SU-DHL-6 (cell line): ENCODE data around the gene ZFYVE21.

ENCODE experiments used
- H2AFZ ChIP-seq: fragments of 200-600 bp; sonication (generic); 2 replicates; pipeline ENCODE4 v1.6.1; 2014; ENCODE audit warnings: low read depth, mild to moderate bottlenecking, moderate library complexity, mixed read lengths, antibody characterized with exemption, low read length; ENCODE audit not compliant: severe bottlenecking
- H3F3A ChIP-seq: fragments of 200-600 bp; shearing (Covaris generic); 2 replicates; pipeline ENCODE4 v1.6.0; 2016; ENCODE audit warnings: antibody characterized with exemption, mild to moderate bottlenecking; ENCODE audit not compliant: insufficient read depth
- H3K27ac ChIP-seq: fragments of 200-600 bp; sonication (generic); 2 replicates; pipeline ENCODE4 v1.5.1; 2016; ENCODE audit warnings: low read depth, mild to moderate bottlenecking, low read length, moderate library complexity, mixed read lengths
- H3K27me3 ChIP-seq: fragments of 200-600 bp; sonication (generic), shearing (Covaris generic); 2 replicates; pipeline ENCODE4 v1.6.0; 2014; ENCODE audit warnings: mild to moderate bottlenecking, low read length
- H3K36me3 ChIP-seq: fragments of 200-600 bp; sonication (generic); 2 replicates; pipeline ENCODE4 v1.6.1; 2014; ENCODE audit warnings: mild to moderate bottlenecking, low read length, mixed read lengths
- H3K4me2 ChIP-seq: fragments of 300-600, 200-600 bp; shearing (Covaris generic), sonication (generic); 2 replicates; pipeline ENCODE4 v1.6.0; 2014; ENCODE audit warnings: low read length, low read depth, mild to moderate bottlenecking; ENCODE audit not compliant: poor library complexity, severe bottlenecking
- H3K4me3 ChIP-seq: fragments of 200-600 bp; sonication (generic); 2 replicates; pipeline ENCODE4 v1.5.1; 2014; ENCODE audit warnings: antibody characterized with exemption, low read length, mild to moderate bottlenecking, mixed read lengths; ENCODE audit not compliant: insufficient read depth, poor library complexity, severe bottlenecking
- H3K79me2 ChIP-seq: fragments of 200-600 bp; sonication (generic); 2 replicates; pipeline ENCODE4 v1.6.1; 2014; ENCODE audit warnings: mild to moderate bottlenecking, low read length, moderate library complexity; ENCODE audit not compliant: insufficient read depth
- H3K9ac ChIP-seq: fragments of 200-600 bp; sonication (generic); 2 replicates; pipeline ENCODE4 v1.7.0; 2014; ENCODE audit warnings: mild to moderate bottlenecking, low read length
- H3K9me2 ChIP-seq: fragments of 200-600 bp; sonication (generic); replicated peaks from 2 replicates; pipeline ENCODE4 v1.6.1; 2014; ENCODE audit warnings: low read length; ENCODE audit not compliant: insufficient read depth
- H3K9me3 ChIP-seq: fragments of 200-600 bp; sonication (generic); 2 replicates; pipeline ENCODE4 v1.6.1; 2014; ENCODE audit warnings: low read length, mixed read lengths; ENCODE audit not compliant: insufficient read depth
- H4K20me1 ChIP-seq: fragments of 200-600 bp; sonication (generic); 2 replicates; pipeline ENCODE4 v1.6.1; 2014; ENCODE audit warnings: low read depth, mild to moderate bottlenecking, antibody characterized with exemption, low read length, moderate library complexity, mixed read lengths
- CTCF ChIP-seq: fragments of 200-600 bp; sonication (generic); IDR thresholded peaks from one replicate; pipeline ENCODE4 v1.5.1; 2017; ENCODE audit warnings: antibody characterized with exemption, mild to moderate bottlenecking, low read length, moderate library complexity; ENCODE audit not compliant: insufficient read depth, poor library complexity, severe bottlenecking
- EZH2phosphoT487 ChIP-seq: fragments of 200-600 bp; sonication (generic), shearing (Covaris generic); conservative IDR thresholded peaks from 2 replicates; pipeline ENCODE4 v1.6.1; 2018; ENCODE audit warnings: mild to moderate bottlenecking, antibody characterized with exemption, low read length, moderate library complexity, mixed read lengths

Gene ZFYVE21

GRCh38 chr14:103716091-103716801 lies 636 bp downstream of the ZFYVE21 start:
- Histone ChIP-seq H3K4me3 (peak overlapping the region; percentile 84), H3K27me3 (no peaks in the 10 kb centered on the region), H3K9me3 (no peaks in the 10 kb centered on the region), H3K4me2 (peak overlapping the region; percentile 81), H3K9me2 (no peaks in the 10 kb centered on the region), H3K9ac (peak overlapping the region; percentile 77), H3F3A (0 out of 2 replicates have a peak, but pooled peaks cover 6% of the 10 kb centered on the region), H2AFZ (no peak overlapping the region), H3K36me3 (no peaks in the 10 kb centered on the region), H4K20me1 (no peaks in the 10 kb centered on the region), H3K79me2 (peaks cover 76% of the 10 kb centered on the region), H3K27ac (peak overlapping the region; percentile 15)
- TF ChIP-seq CTCF (no peak), EZH2phosphoT487 (no peak)

GRCh38 chr14:103716899-103717411 lies 1.3 kb downstream of the ZFYVE21 start:
- Histone ChIP-seq H4K20me1 (no peaks in the 10 kb centered on the region), H3F3A (0 out of 2 replicates have a peak, but pooled peaks cover 6% of the 10 kb centered on the region), H3K9me2 (no peaks in the 10 kb centered on the region), H3K9me3 (no peaks in the 10 kb centered on the region), H3K79me2 (peaks cover 83% of the 10 kb centered on the region), H3K36me3 (no peaks in the 10 kb centered on the region), H2AFZ (no peak overlapping the region), H3K27ac (peak overlapping the region; percentile 4), H3K4me2 (peak overlapping the region; percentile 81), H3K27me3 (no peaks in the 10 kb centered on the region), H3K4me3 (peak overlapping the region; percentile 84), H3K9ac (peak overlapping the region; percentile 77)
- TF ChIP-seq EZH2phosphoT487, result no peak

- H2AFZ ChIP-seq, result no peak overlapping the region
- no peaks in the 10 kb centered on the region for H3K9me2 ChIP-seq
- no peaks in the 10 kb centered on the region for H3K36me3 ChIP-seq
- H4K20me1 ChIP-seq, result no peaks in the 10 kb centered on the region
- no peaks in the 10 kb centered on the region for H3K9me3 ChIP-seq
- H3K27ac ChIP-seq, result no peak overlapping the region
- H3K27me3 ChIP-seq, result no peaks in the 10 kb centered on the region
- TF ChIP-seq CTCF (no peak), EZH2phosphoT487 (no peak)
- no peak overlapping the region for H3K9ac ChIP-seq
- H3K4me2 ChIP-seq, result peak overlapping the region; percentile 14
- H3F3A ChIP-seq, result 0 out of 2 replicates have a peak, but pooled peaks cover 6% of the 10 kb centered on the region
- peaks cover 84% of the 10 kb centered on the region for H3K79me2 ChIP-seq
- no peak overlapping the region for H3K4me3 ChIP-seq
Measured at GRCh38 chr14:103718572-103718971, 3.0 kb downstream of the ZFYVE21 start.

- H4K20me1 ChIP-seq, result no peaks in the 10 kb centered on the region
- H3K4me3 ChIP-seq, result no peak overlapping the region
- TF ChIP-seq CTCF, result no peak
- no peak for TF ChIP-seq EZH2phosphoT487
- no peak overlapping the region for H3K4me2 ChIP-seq
- no peaks in the 10 kb centered on the region for H3K27me3 ChIP-seq
- no peak overlapping the region for H2AFZ ChIP-seq
- peak overlapping the region; percentile 11; the same call in 1 of the 2 replicates for H3K27ac ChIP-seq
- no peaks in the 10 kb centered on the region for H3K36me3 ChIP-seq
- no peaks in the 10 kb centered on the region for H3K9me3 ChIP-seq
- no peaks in the 10 kb centered on the region for H3F3A ChIP-seq
- H3K9me2 ChIP-seq, result no peaks in the 10 kb centered on the region
- no peak overlapping the region for H3K9ac ChIP-seq
- H3K79me2 ChIP-seq, result peaks cover 73% of the 10 kb centered on the region
Measured at GRCh38 chr14:103719751-103720150, 4.1 kb downstream of the ZFYVE21 start.
